ENCODE results near the gene INSR.

- TF ChIP-seq, protein P1, sequence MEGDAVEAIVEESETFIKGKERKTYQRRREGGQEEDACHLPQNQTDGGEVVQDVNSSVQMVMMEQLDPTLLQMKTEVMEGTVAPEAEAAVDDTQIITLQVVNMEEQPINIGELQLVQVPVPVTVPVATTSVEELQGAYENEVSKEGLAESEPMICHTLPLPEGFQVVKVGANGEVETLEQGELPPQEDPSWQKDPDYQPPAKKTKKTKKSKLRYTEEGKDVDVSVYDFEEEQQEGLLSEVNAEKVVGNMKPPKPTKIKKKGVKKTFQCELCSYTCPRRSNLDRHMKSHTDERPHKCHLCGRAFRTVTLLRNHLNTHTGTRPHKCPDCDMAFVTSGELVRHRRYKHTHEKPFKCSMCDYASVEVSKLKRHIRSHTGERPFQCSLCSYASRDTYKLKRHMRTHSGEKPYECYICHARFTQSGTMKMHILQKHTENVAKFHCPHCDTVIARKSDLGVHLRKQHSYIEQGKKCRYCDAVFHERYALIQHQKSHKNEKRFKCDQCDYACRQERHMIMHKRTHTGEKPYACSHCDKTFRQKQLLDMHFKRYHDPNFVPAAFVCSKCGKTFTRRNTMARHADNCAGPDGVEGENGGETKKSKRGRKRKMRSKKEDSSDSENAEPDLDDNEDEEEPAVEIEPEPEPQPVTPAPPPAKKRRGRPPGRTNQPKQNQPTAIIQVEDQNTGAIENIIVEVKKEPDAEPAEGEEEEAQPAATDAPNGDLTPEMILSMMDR (IDR thresholded peaks at IDR 0.05; ENCODE audit: extremely low read depth in 1 of 2, insufficient read depth in 1 of 2, low read depth in 1 of 2, low read length in 2 of 2): no peak
- TF ChIP-seq POLR2AphosphoS5 (IDR thresholded peaks at IDR 0.05; ENCODE audit: insufficient read depth, low read depth, low read length): no peak
- TF ChIP-seq POLR2A (IDR thresholded peaks at IDR 0.05; ENCODE audit: low read depth, low read length): no peak
- no peak for TF ChIP-seq JUN (IDR thresholded peaks at IDR 0.05; ENCODE audit: borderline replicate concordance, insufficient read depth, insufficient read length, low read depth)
- TF ChIP-seq EZH2 (IDR thresholded peaks at IDR 0.05; ENCODE audit: borderline replicate concordance, low read depth, low read length, severe bottlenecking): no peak
Measured at GRCh38 chr19:7260161-7260560, 34.1 kb downstream of the INSR start.

Data from endothelial cell of umbilical vein (primary cell).